DMS 273 treated with DMSO at 0.1 percent for 48 hours (cell line): ENCODE measurements around the gene EMP2.

Source experiments
- DNase-seq: peaks from one replicate; lab custom pipeline; 2025; lab: John Stamatoyannopoulos, UW

The EMP2 gene

DNA sequence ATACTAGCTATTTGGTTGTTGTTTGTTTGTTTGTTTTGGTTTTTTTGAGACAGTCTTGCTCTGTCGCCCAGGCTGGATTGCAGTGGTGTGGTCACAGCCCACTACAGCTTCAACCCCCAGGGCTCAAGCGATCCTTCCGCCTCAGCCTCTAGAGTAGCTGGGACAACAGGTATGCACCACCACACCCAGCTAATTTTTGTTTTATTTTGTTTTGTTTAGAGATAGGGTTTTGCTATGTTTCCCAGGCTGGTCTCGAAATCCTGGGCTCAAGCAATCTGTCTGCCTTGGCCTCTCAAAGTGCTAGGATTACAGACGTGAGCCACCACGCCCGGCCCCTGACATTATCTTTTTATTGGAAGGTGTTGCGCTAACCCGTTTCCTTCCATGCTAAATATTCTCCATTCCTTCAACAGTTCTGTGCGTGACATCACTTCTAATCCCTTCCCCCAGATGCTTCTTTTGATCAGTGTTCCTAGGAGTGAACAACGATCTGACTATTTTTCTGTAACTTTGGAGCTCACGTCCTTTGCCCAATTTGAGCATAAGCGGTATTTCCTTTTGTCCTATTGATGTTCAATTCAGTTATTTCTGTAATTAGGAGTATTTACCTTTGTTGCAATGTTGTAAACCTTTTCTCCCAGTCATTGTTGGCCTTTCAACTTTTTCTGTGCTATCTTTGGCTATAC lies 30.2 kb upstream of the EMP2 start:
- no peak for DNase-seq

DNA sequence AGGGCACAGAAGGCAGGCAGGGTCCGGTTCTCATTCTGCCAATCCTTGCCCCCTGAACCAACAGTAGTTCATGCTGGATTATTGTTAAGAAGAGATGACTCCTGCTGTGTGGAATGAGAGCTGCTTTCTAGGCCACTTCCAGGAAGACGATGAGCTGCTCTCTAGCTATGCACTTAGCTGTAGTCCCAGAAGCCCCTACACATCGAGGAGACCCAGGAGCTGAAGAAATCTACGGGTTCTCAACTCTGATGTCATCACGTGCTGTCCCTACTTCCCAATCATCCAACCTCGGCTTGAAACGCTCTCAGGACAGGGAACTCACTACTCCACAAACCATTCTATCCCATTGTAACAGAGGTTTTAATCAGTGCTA lies 29.0 kb upstream of the EMP2 start:
- DNase-seq, result no peak

DNA sequence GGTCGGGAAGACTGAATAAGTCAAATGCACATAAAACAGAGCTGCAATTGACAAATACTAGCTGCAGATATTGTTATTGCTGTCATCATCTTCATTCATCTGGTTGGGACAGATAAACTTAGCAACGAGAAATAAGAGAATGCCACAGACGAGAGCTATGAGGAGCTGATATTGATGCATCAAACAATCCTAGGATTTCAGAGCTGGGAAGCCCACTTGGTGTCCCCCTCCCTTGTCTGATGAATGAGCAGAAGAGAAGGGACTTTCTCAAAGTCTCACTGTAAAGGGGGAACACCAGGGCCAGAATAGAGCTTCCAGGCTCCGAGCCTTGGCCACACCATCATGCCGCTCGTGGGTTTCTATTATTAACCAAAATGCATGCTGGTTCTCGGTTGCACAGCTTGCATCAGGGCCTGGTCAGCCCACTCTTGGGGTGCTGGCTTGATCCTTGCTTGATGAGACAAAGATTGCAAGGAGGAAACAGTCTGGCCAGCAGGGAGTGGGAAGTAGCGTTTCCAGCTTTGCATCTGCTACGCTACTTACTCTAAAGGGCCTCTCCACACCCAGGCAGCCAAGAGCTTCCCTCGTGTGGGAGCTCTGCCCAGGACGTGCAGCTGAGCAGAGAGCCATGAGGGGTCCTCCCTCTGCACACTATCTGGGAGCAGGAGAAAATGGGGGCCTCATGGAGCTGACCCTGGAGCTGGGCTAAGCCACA lies 28.4 kb upstream of the EMP2 start:
- DNase-seq, result no peak

DNA sequence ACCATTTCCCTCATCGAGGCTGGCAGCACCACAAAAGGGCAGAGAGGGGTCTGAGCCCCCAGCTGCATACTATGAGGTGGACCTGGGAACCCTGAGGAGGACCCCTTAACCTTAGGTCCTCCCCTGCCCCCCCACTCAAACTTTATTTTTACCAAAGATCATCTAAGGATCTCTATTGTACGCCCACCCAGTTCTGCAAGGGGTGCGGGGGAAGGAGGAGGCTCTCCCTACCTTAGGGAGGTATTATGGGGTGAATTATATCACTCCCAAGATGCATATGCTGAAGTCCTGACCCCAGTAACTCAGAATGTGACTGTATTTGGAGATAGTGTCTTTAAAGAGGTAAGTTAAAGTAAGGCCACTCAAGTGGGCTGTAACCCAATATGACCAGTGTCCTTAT lies 26.8 kb upstream of the EMP2 start:
- DNase-seq, result no peak

DNA sequence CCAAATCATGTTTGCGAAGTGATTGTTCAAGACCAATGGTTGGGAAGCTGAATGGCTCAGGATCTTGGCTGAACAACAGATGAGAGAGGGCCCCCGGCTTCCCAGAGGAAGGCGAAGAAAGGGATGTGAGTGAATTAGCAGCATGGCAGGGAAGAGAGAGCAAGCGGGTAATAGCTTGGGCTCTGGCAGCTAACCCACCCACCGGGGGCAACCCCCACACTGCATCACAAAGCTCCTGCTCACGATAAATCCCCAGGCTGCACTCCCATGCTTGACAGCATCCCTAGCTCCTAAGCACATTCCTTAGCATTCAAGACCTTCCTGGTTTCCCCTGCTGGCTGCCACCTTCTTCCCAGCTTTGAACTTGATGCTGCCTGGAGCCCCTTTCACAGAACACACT lies 26.2 kb upstream of the EMP2 start:
- DNase-seq, result no peak

DNA sequence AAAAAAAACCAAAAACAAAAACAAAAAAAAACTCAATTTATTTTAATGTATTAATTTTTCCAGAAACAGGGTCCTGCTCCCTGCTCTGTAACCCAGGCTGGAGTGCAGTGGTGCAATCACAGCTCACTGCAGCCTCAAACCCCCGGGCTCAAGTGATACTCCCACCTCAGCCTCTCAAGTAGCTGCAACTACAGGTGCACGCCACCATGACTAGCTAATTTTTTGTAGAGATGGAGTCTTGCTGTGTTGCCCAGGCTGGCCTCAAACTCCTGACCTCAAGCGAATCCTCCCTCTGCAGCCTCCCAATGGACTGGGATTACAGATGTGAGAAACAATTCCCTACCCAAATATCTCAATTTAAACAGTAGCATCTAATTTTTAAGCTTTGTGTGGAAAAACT lies 25.2 kb upstream of the EMP2 start:
- DNase-seq, result no peak

DNA sequence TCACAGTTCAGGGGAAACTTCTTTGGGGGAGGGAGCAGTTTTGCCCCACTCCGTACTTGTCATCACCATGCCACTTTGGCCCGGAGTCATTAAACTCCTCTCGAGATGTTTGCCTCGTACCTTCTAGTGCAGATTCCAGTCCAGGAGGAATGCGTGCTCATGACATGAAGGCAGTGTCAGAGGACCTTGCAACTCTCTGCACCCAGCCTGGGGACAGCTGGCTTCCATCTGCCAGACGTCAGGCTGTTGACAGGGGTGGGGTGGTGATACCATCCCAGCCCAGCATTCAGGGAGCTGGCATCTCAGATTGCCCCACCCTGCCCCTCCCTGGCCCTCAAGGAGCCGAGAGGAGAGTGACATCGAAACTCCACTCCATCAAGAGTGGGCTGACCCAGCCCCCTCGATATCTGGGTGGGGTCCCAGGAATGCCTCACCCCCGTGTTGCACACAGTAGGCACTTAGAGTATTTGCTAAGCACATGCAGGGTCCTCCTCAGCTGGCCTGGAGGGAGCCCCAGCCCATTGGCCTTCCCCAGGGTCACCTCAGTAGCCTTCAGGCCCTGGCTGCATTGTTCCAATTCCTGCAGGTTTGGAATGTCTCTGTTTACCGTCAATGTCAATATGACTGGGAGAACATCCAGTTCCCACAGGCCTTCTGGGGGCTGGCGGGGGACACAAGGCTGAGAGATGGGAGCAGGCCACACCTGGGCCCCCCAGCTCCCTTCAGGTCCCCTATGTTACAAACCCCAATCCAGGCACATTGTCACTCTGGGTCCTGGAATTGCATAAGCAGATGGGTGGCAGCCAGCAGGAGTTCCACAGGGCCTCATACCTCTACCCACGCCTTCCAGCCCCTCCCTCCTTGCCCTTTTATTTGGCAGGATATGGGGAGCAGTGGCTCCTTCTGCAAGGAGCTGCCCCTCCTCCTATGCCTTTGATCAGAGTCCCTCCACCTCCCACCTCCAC lies 21.3 kb upstream of the EMP2 start:
- DNase-seq, result no peak

DNA sequence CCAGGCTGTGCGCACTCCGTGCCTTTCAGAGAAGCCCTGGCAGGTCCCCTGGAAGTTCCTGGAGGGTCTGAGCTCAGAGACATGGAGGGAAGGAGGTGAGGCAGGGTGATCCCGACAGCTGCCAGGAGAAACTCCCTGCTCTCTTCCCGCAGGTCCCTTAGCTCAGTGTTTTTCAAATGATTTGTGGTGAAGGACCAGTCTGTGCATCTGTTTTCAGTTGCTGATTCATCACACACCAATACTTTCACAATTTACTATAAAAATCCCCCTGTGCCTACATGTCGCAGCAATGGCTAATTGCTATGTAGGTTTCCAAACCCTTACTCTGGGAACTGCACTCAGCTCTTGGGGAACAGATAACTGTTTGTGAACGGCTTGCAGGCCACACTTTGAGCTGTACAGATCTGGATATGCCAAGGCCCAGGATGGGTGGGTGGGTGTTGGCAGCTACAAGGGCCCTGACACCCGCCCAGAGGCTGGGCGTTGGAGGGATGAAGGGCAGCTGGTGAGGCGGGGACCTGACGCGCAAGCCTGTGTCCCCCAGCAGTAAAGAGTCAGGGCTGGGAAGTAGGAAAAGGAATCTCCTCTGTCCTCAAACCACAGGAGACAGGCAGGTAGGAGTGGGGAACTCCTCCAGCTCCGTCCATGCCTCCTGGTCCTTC lies 20.5 kb upstream of the EMP2 start:
- no peak for DNase-seq

DNA sequence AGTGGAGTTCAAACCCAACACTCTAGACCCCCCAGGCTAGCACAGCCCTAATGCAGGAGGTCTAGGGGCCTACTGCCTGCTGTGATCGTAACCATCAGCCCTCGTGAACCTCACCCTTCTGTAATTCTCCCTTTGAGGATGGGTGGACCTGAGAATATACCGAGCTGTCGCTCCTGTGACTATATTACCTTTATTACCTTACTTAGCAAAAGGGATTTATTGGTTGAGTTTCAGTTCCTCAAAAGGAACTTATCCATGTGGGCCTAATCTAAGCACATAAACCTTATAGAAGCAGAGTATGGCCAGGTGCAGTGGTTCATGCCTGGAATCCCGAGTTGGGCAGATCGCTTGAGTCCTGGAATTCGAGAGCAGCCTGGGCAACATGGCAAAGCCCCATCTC lies 19.2 kb upstream of the EMP2 start:
- no peak for DNase-seq

DNA sequence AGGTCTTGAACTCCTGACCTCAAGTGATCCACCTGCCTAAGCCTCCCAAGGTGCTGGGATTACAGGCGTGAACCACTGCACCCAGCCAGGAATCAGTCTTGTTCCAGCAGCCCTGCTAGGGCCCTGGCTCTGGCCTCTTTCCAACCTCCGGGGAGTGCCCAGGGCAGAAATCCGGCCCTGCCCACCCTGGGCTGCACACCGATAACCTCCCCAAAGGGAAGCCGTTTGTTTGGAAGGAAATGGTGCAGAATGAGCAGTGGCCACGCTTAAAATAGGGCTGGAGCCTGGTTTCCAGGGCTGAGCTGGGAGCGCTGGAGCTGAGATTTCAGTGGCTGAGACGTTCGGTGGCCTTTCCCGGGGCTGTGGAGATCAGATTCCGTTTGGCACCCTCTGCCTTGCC lies 17.8 kb upstream of the EMP2 start:
- no peak for DNase-seq

DNA sequence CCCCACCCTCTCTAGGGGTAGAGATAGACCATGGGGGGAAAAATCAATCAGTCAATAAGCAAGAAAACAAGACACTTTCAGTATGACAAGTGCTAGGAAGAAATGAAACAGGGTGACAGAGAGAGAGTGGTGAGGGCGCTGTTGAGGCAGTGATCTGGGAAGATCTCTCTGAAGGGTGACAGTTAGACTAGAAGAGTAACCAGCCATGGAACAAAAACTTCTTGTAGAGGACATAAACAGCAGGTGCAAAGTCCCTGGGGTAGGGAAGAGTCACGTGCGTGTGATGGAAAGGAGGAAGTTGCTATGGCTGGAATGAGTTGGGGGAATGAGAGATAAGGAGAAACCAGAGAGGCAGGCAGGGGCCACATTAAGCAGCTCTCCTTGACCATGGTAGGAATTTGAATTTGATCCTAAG lies 16.8 kb upstream of the EMP2 start:
- no peak for DNase-seq

DNA sequence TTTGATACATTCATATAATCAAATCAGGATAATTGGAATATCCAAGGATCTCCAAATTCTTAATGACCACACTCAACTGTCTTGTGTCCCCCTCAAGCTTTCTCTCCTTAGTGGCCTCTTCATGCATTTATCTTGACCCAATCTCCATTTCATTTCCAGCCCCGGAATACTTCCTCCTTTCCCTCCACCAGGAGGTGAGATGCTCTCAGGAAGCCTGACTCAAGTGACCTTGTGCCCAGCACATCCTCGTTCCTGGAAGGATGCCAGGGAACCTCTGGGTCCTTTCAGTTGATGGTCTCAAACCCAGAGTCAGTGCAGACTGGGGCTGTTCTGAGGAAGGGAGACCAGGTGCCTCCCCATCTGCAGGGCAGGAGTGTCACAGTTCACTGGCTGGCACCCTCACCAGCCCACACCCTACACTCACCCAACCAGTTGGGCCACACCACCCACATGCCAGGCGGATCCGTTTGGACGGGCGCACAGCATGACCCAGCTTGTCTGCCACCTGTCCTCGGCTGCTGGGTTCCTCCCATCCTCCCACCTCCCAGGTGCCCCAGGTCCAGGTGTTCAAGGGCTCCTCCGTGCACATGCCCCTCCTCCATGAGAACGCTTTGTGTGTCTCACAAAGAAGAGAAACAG lies 14.0 kb upstream of the EMP2 start:
- no peak for DNase-seq

DNA sequence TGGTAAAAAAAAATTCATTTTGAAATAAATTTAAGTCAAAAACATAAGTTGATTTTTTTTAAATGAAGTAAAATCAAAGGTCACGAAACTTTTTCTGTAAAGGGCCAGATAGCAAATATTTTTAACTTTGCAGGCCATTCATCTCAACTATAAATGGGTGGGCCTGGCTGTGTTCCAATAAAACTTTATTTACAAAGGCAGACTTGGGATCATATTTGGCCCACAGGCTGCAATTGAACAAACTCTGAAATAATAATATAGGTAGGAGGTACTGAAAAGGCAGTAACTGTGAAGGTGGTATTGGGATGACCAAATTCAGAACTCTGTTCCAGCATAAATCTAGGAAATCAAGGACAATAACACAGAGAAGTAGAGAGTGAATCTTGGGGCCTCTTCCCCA lies 12.2 kb upstream of the EMP2 start:
- DNase-seq, result no peak

DNA sequence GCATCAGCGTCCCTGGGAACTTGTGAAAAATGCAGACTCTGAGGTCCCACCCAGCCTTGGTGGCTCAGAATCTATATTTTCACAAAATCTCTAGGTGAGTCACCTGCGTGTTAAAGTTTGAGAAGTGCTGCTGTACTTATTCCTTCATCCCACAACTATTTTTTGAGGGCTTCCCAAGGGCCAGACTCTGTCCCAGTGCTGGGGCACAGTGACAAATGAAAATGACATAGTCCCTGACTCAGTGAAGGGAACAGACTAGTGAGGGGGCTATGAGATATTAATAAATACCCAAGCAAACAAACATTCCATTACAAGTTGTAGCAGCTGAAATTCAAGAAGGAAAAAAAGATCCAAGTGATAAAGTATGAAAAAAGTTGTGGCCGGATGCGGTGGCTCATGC lies 9.9 kb upstream of the EMP2 start:
- no peak for DNase-seq

DNA sequence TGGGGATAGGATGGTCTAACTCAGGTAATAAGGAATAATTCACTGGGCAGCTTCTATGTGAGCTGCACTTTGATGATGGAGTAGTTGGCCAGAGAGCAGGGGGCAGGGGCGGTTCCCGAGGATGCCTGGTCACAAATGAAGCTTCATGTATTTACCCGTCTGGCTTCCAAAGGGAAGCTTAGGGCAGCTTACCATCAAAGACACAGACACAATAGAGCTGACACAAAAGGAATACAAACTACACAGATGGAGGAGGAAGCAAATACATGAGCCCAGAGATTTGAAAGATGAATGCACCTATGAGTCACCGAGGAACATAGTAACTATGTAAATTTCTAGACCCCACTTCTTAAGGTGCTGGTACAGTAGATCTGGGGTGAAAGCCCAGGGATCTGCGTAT lies 8.7 kb upstream of the EMP2 start:
- no peak for DNase-seq

DNA sequence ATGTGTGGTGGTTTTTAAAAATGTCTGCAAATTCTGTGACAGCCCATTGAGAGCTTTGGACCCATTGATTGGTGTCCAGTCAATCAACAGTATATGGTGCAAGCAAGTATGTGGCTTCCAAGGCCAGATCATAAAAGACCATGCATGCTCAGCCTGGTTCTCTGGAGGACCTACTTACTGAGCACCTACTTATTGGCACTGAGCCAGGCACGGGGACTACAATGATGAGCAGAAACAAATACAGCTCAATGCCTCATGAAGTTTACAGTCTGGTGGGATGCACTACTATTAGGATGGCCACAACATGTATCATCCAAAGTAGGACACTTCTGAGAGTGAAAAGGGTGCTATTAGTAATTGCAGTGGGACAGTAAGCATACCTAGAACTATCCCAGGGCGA lies 7.2 kb upstream of the EMP2 start:
- DNase-seq, result no peak

DNA sequence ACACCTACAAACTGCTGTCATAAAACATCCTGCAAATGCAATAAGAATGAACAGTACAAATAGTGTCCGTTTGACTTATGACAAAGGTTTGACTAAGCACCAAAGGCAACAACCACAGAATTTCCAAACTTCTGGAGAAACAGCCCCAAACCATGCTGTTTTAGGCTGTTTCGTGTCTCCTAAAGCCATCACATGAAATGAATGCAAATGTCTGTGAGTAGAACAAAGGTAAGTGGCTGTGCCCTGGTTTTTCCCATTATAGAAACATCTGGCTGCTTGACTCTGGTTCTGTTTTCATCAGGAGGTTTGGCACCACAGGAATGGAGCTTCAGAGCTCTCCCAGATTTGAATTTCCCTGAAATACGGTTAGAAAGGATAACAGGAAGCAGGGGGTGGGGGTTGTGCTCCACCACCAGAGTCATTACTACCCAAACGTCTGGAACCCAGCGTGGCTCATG lies 4.6 kb upstream of the EMP2 start:
- no peak for DNase-seq

DNA sequence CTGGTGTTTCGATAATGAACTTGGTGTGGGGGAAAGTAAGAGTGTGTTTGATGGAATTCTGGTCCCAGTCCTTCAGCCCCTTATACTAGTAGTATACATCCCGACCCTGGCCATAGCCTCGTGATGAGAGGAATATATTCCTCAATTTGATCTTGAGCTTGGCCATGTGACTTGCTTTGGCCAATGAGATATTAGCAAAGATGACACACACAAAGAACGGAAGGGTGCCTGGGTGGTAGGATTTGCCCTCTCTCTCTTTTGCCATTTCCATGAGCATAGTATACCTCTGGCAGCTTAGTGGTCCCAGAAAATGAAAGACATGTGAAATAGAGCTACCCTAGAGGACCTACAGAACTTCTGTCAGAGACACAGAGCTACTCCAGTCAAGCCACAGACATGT lies 2.9 kb upstream of the EMP2 start:
- DNase-seq, result no peak

DNA sequence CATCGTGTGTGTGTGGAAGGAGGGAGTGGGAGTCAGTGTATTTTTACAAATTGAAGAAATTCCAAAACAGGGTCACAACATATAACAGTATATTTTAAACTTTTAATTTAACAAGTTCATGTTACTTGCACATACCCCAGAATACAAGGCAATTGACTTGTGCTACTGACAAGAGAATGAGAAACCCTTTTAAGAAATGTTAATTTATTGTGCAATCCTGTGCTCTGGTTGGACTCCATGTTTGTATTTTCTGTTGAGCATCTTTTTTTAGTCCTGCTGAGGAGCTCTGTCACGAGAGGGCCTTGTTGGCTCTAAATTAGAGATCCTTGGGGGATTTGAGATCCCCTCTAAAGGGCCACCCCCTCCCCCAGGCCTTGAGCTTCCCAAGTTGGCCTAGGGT lies 1.1 kb upstream of the EMP2 start:
- no peak for DNase-seq

DNA sequence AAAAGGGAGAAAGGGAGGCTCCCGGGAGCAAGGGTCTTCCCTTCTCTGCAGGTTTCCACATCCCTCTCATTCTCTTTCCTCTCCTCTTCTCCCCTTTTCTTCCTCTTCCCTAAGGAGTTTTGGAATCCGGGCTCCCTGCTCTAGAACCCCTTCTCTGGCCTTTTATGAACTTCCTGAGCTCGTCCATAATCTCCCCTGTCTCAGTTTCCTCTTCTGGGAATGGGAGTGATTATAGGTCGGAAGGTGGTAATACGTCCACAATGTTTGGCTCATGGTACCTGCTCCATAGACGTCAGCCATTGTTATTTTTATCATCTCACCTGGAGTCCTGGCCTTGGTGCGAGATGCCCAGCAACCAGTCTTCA lies 467 bp upstream of the EMP2 start:
- DNase-seq, result no peak

DNA sequence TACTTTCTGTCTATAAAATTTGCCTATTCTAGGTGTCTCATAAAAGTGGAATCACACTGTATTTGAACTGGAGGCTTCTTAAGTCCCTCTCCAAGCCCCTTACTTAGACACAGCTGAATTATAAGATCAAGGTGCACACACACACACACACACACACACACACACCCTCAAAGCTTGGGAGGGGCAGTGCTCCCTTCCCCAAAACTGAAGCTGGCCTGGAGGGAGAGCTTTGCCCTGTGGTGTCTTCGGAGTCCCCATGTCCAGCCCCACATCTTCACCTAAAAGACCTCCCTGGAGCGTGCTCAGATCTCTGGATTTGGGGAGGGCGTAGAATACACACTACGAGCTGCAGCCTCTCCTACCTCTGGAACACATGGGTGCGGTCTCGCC lies 828 bp downstream of the EMP2 start:
- no peak for DNase-seq
